ENCODE data around the gene BAIAP2L2. TPM values are rescaled to one million over a fixed set of nuclear protein-coding genes. Genes with fewer than 3 reads are reported as not detected.

BAIAP2L2 gene
- total RNA-seq, 2 experiments from 2014 or later: 0.71 to 0.88 TPM

- H3K36me3 Mint-ChIP-seq (ENCODE audit: low read depth): peaks cover 21% of the 10 kb centered on the region
- POLR2A ChIA-PET: no interaction called here
- no peak for ATAC-seq
- H3K27me3 Mint-ChIP-seq: no peaks in the 10 kb centered on the region
- H3K27ac Mint-ChIP-seq: no peak overlapping the region
- intact Hi-C loops (cut with DNase I, micrococcal nuclease): no loop called here
- H3K4me1 Mint-ChIP-seq: peaks cover 4% of the 10 kb centered on the region
- H3K4me3 Mint-ChIP-seq: no peak overlapping the region
- no peaks in the 10 kb centered on the region for H3K9me3 Mint-ChIP-seq (ENCODE audit: low read depth)
- CTCF ChIA-PET: no interaction called here
- no peak for DNase-seq
These were observed 28.5 kb upstream of the BAIAP2L2 start for GRCh38 chr22:38138961-38139360.

DNA sequence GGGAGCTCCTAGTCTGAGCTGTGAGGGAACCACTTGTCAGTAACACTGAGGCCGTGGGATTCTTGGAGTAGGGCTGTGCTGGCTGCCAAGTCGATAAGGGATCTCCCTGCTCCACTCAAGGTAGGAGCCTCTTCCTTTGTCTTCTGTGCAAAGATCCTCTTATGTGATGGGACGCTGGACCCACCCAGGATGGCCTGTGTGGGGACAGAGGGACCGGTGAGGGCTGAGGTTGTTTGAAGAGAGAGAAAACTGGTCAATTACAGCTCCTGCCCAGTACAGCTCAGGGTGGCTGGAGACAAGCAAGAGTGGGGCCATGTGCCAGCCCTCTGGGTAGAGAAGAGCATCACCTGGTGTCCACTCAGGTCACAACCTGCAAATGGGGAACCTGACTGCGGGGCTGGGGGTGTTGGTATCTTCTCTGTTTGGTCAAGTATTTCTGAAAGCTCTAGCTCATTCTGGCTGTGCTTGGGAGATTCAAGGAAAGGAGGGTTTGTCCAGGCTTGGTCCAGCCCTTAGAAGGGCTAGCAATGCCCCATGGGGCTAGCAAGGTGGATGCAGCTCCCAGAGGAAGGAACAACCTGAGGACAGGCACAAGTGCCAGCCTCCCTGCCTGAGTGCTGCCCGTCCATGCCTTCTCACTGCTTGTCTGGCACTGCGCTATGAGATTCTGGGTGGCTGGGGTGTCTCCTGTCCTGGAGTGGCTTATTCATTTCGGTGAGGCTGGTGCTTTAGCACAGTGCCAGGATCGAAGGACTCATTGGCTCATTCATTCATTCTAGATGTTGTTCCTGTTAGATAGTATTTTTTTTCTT lies 27.6 kb upstream of the BAIAP2L2 start:
- Mint-ChIP-seq H3K36me3 (ENCODE audit: low read depth) (peaks cover 18% of the 10 kb centered on the region), H3K4me3 (no peak overlapping the region), H3K27ac (no peak overlapping the region), H3K27me3 (no peaks in the 10 kb centered on the region), H3K9me3 (ENCODE audit: low read depth) (no peaks in the 10 kb centered on the region), H3K4me1 (peaks cover under 1% of the 10 kb centered on the region)
- ChIA-PET POLR2A (interaction anchor here (0.6 kb wide), 1 partner anchor 71 kb away, joined by 3 read pairs; no protein-coding TSS in a partner anchor), CTCF (interaction anchor here (0.8 kb wide), 1 partner anchor 86 kb away, joined by 4 read pairs; no protein-coding TSS in a partner anchor)
- intact Hi-C loops (cut with DNase I, micrococcal nuclease): no loop called here
- ATAC-seq (no peak), DNase-seq (no peak)

- no peak for DNase-seq
- Mint-ChIP-seq H3K27me3 (no peaks in the 10 kb centered on the region), H3K36me3 (ENCODE audit: low read depth) (peaks cover 20% of the 10 kb centered on the region), H3K9me3 (ENCODE audit: low read depth) (no peaks in the 10 kb centered on the region), H3K4me1 (no peaks in the 10 kb centered on the region), H3K4me3 (no peak overlapping the region), H3K27ac (no peak overlapping the region)
- CTCF ChIA-PET: no interaction called here
- no peak for ATAC-seq
- POLR2A ChIA-PET: interaction anchor here (0.6 kb wide), 1 partner anchor 47 kb away, joined by 3 read pairs; no protein-coding TSS in a partner anchor
- intact Hi-C loops (cut with DNase I, micrococcal nuclease): no loop called here
These were observed 26.1 kb upstream of the BAIAP2L2 start for GRCh38 chr22:38136607-38137006.

DNA sequence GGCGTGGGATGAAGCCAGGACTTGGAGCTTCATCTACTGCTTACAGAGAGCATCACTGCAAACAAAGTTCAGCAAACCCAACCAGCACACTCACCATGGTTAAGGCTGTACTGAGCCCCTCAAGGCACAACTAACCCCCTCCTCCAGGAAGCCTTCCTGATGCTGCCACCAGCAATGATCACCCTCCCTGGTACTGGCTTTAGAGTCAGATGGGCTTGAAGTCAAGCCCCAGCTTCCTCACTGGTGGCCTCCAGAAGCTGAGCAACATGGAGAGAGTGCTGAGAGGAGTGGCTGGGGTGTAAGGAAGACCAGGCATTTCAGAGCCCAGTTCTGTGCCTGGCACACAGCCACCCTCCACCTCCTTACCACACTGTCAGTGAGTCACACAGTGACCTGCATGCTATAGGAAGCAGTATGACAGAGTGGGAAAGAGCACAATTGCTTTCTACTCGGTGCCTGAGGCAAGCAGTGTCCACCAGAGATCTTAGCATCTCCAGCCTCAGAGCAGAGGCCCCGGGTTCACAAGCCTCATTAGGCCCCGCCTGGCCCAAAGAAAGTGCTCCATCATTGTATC lies 24.7 kb upstream of the BAIAP2L2 start:
- Mint-ChIP-seq H3K4me1 (no peaks in the 10 kb centered on the region), H3K36me3 (ENCODE audit: low read depth) (peaks cover 19% of the 10 kb centered on the region), H3K27ac (no peak overlapping the region), H3K4me3 (no peak overlapping the region), H3K27me3 (no peaks in the 10 kb centered on the region), H3K9me3 (ENCODE audit: low read depth) (no peaks in the 10 kb centered on the region)
- POLR2A ChIA-PET: no interaction called here
- intact Hi-C loops (cut with DNase I, micrococcal nuclease): no loop called here
- peak; percentile 69 for ATAC-seq
- CTCF ChIA-PET: no interaction called here
- peak; percentile 31 for DNase-seq

GRCh38 chr22:38133331-38133730 lies 22.8 kb upstream of the BAIAP2L2 start:
- ATAC-seq: no peak
- H3K27me3 Mint-ChIP-seq: no peaks in the 10 kb centered on the region
- POLR2A ChIA-PET: interaction anchor here (0.6 kb wide), 1 partner anchor 12 kb away, joined by 4 read pairs; no protein-coding TSS in a partner anchor
- H3K36me3 Mint-ChIP-seq (ENCODE audit: low read depth): peaks cover 19% of the 10 kb centered on the region
- CTCF ChIA-PET: interaction anchor here (0.6 kb wide), 1 partner anchor 120 kb away, joined by 5 read pairs; no protein-coding TSS in a partner anchor
- no peak overlapping the region for H3K4me3 Mint-ChIP-seq
- no peaks in the 10 kb centered on the region for H3K9me3 Mint-ChIP-seq (ENCODE audit: low read depth)
- no peak overlapping the region for H3K27ac Mint-ChIP-seq
- no peaks in the 10 kb centered on the region for H3K4me1 Mint-ChIP-seq
- intact Hi-C loops (cut with DNase I, micrococcal nuclease): no loop called here
- no peak for DNase-seq

DNA sequence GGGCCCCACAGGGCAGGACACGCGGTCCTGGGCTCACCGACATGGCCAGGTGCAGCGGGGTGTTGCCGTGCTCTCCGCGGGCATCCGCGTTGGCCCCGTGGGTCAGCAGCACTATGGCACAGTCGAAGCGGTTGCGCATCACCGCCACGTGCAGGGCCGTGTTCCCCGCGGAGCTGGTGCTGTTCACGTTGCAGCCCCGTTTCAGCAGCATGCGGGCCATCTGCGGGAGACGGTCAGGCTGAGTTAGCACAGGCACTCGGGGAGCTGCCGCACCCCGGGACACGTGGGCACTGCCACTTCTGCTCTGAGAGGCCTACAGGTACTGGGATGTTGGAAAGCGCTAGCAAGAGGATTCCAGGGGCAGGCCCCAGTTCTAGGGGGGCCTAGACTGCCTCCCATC lies 22.3 kb upstream of the BAIAP2L2 start:
- Mint-ChIP-seq H3K9me3 (ENCODE audit: low read depth) (no peaks in the 10 kb centered on the region), H3K4me3 (no peak overlapping the region), H3K36me3 (ENCODE audit: low read depth) (peaks cover 19% of the 10 kb centered on the region), H3K4me1 (no peaks in the 10 kb centered on the region), H3K27ac (no peak overlapping the region), H3K27me3 (no peaks in the 10 kb centered on the region)
- DNase-seq (no peak), ATAC-seq (no peak)
- CTCF ChIA-PET: no interaction called here
- intact Hi-C loops (cut with DNase I, micrococcal nuclease): no loop called here
- POLR2A ChIA-PET: no interaction called here

DNA sequence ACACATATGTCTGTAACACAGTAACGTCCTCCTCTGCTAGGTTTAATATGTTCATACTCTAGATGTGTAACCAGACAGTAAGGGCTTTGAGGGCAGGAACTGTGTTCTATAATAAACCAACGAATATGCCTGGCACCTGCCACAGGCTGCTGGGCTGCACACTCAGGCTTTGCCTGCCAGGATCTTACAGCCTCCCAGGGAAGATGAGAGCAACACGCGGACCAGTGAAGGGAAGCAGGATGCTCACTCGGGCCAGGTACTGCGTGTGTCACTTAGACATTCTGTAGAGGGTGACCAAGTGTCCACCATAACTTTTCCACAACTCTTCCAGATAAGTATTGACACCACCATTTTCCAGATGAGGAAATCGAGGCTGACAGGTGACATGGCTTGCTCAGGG lies 21.7 kb upstream of the BAIAP2L2 start:
- no peak overlapping the region for H3K4me3 Mint-ChIP-seq
- DNase-seq: no peak
- intact Hi-C loops (cut with DNase I, micrococcal nuclease): no loop called here
- no peaks in the 10 kb centered on the region for H3K4me1 Mint-ChIP-seq
- no peaks in the 10 kb centered on the region for H3K9me3 Mint-ChIP-seq (ENCODE audit: low read depth)
- H3K36me3 Mint-ChIP-seq (ENCODE audit: low read depth): peaks cover 19% of the 10 kb centered on the region
- ATAC-seq: no peak
- no peak overlapping the region for H3K27ac Mint-ChIP-seq
- ChIA-PET CTCF (no interaction called here), POLR2A (no interaction called here)
- no peaks in the 10 kb centered on the region for H3K27me3 Mint-ChIP-seq

GRCh38 chr22:38131399-38131798 lies 20.9 kb upstream of the BAIAP2L2 start:
- ChIA-PET CTCF (interaction anchor here (0.6 kb wide), 1 partner anchor 9 kb away, joined by 3 read pairs; no protein-coding TSS in a partner anchor), POLR2A (no interaction called here)
- DNase-seq: no peak
- H3K27me3 Mint-ChIP-seq: no peaks in the 10 kb centered on the region
- no peaks in the 10 kb centered on the region for H3K4me1 Mint-ChIP-seq
- no peak overlapping the region for H3K27ac Mint-ChIP-seq
- H3K36me3 Mint-ChIP-seq (ENCODE audit: low read depth): peaks cover 22% of the 10 kb centered on the region
- H3K9me3 Mint-ChIP-seq (ENCODE audit: low read depth): no peaks in the 10 kb centered on the region
- intact Hi-C loops (cut with DNase I, micrococcal nuclease): no loop called here
- H3K4me3 Mint-ChIP-seq: no peak overlapping the region
- no peak for ATAC-seq

DNA sequence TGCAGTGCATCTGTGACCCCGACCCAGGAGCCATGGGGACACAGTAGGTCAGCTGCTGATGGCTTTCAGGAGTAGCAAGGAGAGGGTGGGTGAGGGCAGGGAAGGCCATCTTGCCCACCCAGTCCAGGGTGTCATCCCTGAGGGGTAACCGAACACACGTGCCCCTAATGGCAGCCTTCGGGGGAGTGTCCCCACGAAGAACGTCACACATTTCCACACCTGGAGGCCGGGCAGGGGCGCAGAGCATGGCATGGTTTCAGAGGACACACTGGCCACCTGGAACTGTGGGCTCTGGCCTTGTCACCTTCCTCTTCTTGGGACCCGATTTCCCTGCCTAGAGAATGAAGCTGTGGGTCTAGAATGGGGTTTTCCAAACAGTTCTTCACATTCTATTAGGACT lies 19.4 kb upstream of the BAIAP2L2 start:
- no peak overlapping the region for H3K27ac Mint-ChIP-seq
- H3K27me3 Mint-ChIP-seq: no peaks in the 10 kb centered on the region
- no peak overlapping the region for H3K4me3 Mint-ChIP-seq
- H3K9me3 Mint-ChIP-seq (ENCODE audit: low read depth): no peaks in the 10 kb centered on the region
- CTCF ChIA-PET: no interaction called here
- no peak for ATAC-seq
- intact Hi-C loops (cut with DNase I, micrococcal nuclease): no loop called here
- peaks cover 11% of the 10 kb centered on the region for H3K36me3 Mint-ChIP-seq (ENCODE audit: low read depth)
- DNase-seq: no peak
- POLR2A ChIA-PET: no interaction called here
- no peaks in the 10 kb centered on the region for H3K4me1 Mint-ChIP-seq

DNA sequence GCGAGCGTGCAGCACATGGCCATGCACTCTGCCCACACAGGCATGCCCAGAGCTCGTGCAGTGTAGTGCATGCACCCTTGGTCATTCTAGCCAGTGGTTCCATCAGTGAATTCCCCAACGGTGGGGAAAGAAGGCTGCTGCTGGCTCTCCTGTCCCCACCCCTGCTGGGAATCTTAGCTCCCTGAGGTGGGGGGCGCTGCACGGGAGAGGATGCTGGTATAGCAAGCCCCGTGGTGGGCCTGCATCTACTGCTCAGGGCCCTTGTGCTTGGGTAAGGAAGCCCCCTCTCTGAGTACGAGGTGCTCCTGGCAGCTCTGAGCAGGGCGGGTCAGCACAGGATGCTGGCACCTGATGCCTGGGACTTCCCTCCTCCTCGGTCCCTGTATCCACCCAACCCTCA lies 18.5 kb upstream of the BAIAP2L2 start:
- Mint-ChIP-seq H3K9me3 (ENCODE audit: low read depth) (no peaks in the 10 kb centered on the region), H3K4me3 (no peak overlapping the region), H3K36me3 (ENCODE audit: low read depth) (peaks cover 8% of the 10 kb centered on the region), H3K27ac (no peak overlapping the region), H3K27me3 (no peaks in the 10 kb centered on the region), H3K4me1 (no peaks in the 10 kb centered on the region)
- intact Hi-C loops (cut with DNase I, micrococcal nuclease): no loop called here
- POLR2A ChIA-PET: no interaction called here
- DNase-seq: no peak
- ATAC-seq: no peak
- CTCF ChIA-PET: no interaction called here

DNA sequence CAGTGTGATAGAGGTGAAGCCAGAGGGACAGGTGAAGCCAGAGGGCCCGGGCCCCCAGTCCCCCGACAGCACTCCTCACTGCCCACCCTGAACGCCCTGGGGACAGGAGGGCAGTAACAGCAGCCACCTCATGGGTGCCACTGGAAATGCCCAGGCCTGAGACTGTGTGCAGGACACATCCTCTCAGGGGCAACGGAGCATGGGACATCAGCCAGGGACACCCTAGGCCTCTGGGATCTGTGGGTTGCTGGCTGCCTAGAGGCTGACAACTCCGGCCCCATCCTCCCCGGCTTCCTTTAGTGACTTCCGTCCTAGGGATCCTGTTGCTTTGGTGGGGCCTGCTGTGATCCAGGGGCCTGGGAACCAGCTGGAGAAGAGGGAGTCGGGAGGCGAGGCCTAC lies 17.4 kb upstream of the BAIAP2L2 start:
- POLR2A ChIA-PET: no interaction called here
- Mint-ChIP-seq H3K4me3 (no peak overlapping the region), H3K4me1 (no peaks in the 10 kb centered on the region), H3K36me3 (ENCODE audit: low read depth) (peaks cover 8% of the 10 kb centered on the region), H3K9me3 (ENCODE audit: low read depth) (no peaks in the 10 kb centered on the region), H3K27me3 (no peaks in the 10 kb centered on the region), H3K27ac (no peak overlapping the region)
- CTCF ChIA-PET: no interaction called here
- no peak for DNase-seq
- ATAC-seq: no peak
- intact Hi-C loops (cut with DNase I, micrococcal nuclease): no loop called here

GRCh38 chr22:38126928-38127668 lies 16.6 kb upstream of the BAIAP2L2 start:
- H3K27ac Mint-ChIP-seq: no peak overlapping the region
- CTCF ChIA-PET: no interaction called here
- no peak for ATAC-seq
- no peak overlapping the region for H3K4me3 Mint-ChIP-seq
- POLR2A ChIA-PET: no interaction called here
- H3K36me3 Mint-ChIP-seq (ENCODE audit: low read depth): peaks cover 7% of the 10 kb centered on the region
- no peak for DNase-seq
- H3K9me3 Mint-ChIP-seq (ENCODE audit: low read depth): no peaks in the 10 kb centered on the region
- intact Hi-C loops (cut with DNase I, micrococcal nuclease): no loop called here
- no peaks in the 10 kb centered on the region for H3K4me1 Mint-ChIP-seq
- H3K27me3 Mint-ChIP-seq: no peaks in the 10 kb centered on the region

Data from activated CD4-positive, alpha-beta T cell treated with anti-CD3 and anti-CD28 coated beads for 36 hours (primary cell).